ENCODE measurements around the gene MTURN. TPM values are rescaled to one million over a fixed set of nuclear protein-coding genes. Genes with fewer than 3 reads are reported as not detected.

MTURN gene
- total and polyA plus RNA-seq, 7 experiments from 2014 or later = 2.7 to 38.7 (median 18.9) TPM

- H3K9me3 Mint-ChIP-seq = peaks cover 0 to 2% (median 0%) of the 10 kb centered on the region in 11 donors
- Histone ChIP-seq H3K36me3 (ENCODE audit: control insufficient read depth in 2 of 3, insufficient read depth in 3 of 3, low read length in 3 of 3) (no peaks in the 10 kb centered on the region), H3K9me3 (ENCODE audit: control insufficient read depth in 2 of 3, low read length in 3 of 3) (no peaks in the 10 kb centered on the region), H3K27me3 (ENCODE audit: control insufficient read depth in 2 of 2, insufficient read depth in 2 of 2, low read length in 2 of 2) (no peaks in the 10 kb centered on the region), H3K4me3 (ENCODE audit: low read length) (no peak overlapping the region), H3K27ac (ENCODE audit: low read depth, low read length) (no peak overlapping the region), H3K4me1 (ENCODE audit: control insufficient read depth in 2 of 2, insufficient read depth in 2 of 2, low read length in 2 of 2) (no peaks in the 10 kb centered on the region)
- DNase-seq (no peak), ATAC-seq (no peak)
- no peak overlapping the region for H3K27ac Mint-ChIP-seq
- H3K4me3 Mint-ChIP-seq = no peak overlapping the region
- no peaks in the 10 kb centered on the region for H3K36me3 Mint-ChIP-seq
- H3K4me1 Mint-ChIP-seq = peaks cover 0 to 3% (median 0%) of the 10 kb centered on the region in 7 donors
- intact Hi-C loops (cut with micrococcal nuclease) = no loop called here
- H3K27me3 Mint-ChIP-seq = peaks cover 0 to 4% (median 0%) of the 10 kb centered on the region in 5 donors
- ChIA-PET CTCF (no interaction called here), POLR2A (no interaction called here)
These were observed 67.9 kb downstream of the MTURN start for GRCh38 chr7:30202671-30203070.

GRCh38 chr7:30206491-30206890 is 71.7 kb downstream of the MTURN start:
- intact Hi-C loops (cut with micrococcal nuclease) = no loop called here
- Mint-ChIP-seq H3K9me3 (peaks cover 0 to 2% (median 0%) of the 10 kb centered on the region in 11 donors), H3K4me1 (peaks cover 0 to 3% (median 0%) of the 10 kb centered on the region in 7 donors), H3K27ac (no peak overlapping the region), H3K27me3 (peaks cover 0 to 7% (median 0%) of the 10 kb centered on the region in 5 donors), H3K4me3 (no peak overlapping the region), H3K36me3 (no peaks in the 10 kb centered on the region)
- POLR2A ChIA-PET = no interaction called here
- no peak for ATAC-seq
- DNase-seq = no peak
- Histone ChIP-seq H3K36me3 (ENCODE audit: control insufficient read depth in 2 of 3, insufficient read depth in 3 of 3, low read length in 3 of 3) (no peaks in the 10 kb centered on the region), H3K4me3 (ENCODE audit: low read length) (no peak overlapping the region), H3K9me3 (ENCODE audit: control insufficient read depth in 2 of 3, low read length in 3 of 3) (no peaks in the 10 kb centered on the region), H3K27ac (ENCODE audit: low read depth, low read length) (no peak overlapping the region), H3K27me3 (ENCODE audit: control insufficient read depth in 2 of 2, insufficient read depth in 2 of 2, low read length in 2 of 2) (no peaks in the 10 kb centered on the region), H3K4me1 (ENCODE audit: control insufficient read depth in 2 of 2, insufficient read depth in 2 of 2, low read length in 2 of 2) (no peaks in the 10 kb centered on the region)
- CTCF ChIA-PET = no interaction called here

- Mint-ChIP-seq H3K4me3 (no peak overlapping the region), H3K9me3 (peaks cover 0 to 2% (median 0%) of the 10 kb centered on the region in 11 donors), H3K27ac (no peak overlapping the region), H3K36me3 (no peaks in the 10 kb centered on the region), H3K4me1 (no peaks in the 10 kb centered on the region), H3K27me3 (peaks cover 0 to 7% (median 0%) of the 10 kb centered on the region in 5 donors)
- no peaks in the 10 kb centered on the region for H3K9me3 ChIP-seq (ENCODE audit: control insufficient read depth in 2 of 3, low read length in 3 of 3)
- ATAC-seq = no peak
- intact Hi-C loops (cut with micrococcal nuclease) = no loop called here
- no peaks in the 10 kb centered on the region for H3K36me3 ChIP-seq (ENCODE audit: control insufficient read depth in 2 of 3, insufficient read depth in 3 of 3, low read length in 3 of 3)
- ChIA-PET POLR2A (no interaction called here), CTCF (no interaction called here)
- no peak overlapping the region for H3K27ac ChIP-seq (ENCODE audit: low read depth, low read length)
- no peak overlapping the region for H3K4me3 ChIP-seq (ENCODE audit: low read length)
- H3K27me3 ChIP-seq (ENCODE audit: control insufficient read depth in 2 of 2, insufficient read depth in 2 of 2, low read length in 2 of 2) = no peaks in the 10 kb centered on the region
- H3K4me1 ChIP-seq (ENCODE audit: control insufficient read depth in 2 of 2, insufficient read depth in 2 of 2, low read length in 2 of 2) = no peaks in the 10 kb centered on the region
- no peak for DNase-seq
These were observed 72.2 kb downstream of the MTURN start for GRCh38 chr7:30206942-30207341.

- Histone ChIP-seq H3K27me3 (ENCODE audit: control insufficient read depth in 2 of 2, insufficient read depth in 2 of 2, low read length in 2 of 2) (no peaks in the 10 kb centered on the region), H3K4me1 (ENCODE audit: control insufficient read depth in 2 of 2, insufficient read depth in 2 of 2, low read length in 2 of 2) (no peaks in the 10 kb centered on the region), H3K27ac (ENCODE audit: low read depth, low read length) (no peak overlapping the region), H3K4me3 (ENCODE audit: low read length) (no peak overlapping the region), H3K36me3 (ENCODE audit: control insufficient read depth in 2 of 3, insufficient read depth in 3 of 3, low read length in 3 of 3) (no peaks in the 10 kb centered on the region), H3K9me3 (ENCODE audit: control insufficient read depth in 2 of 3, low read length in 3 of 3) (no peaks in the 10 kb centered on the region)
- ChIA-PET POLR2A (no interaction called here), CTCF (no interaction called here)
- DNase-seq (no peak), ATAC-seq (no peak)
- no peaks in the 10 kb centered on the region for H3K36me3 Mint-ChIP-seq
- no peak overlapping the region for H3K27ac Mint-ChIP-seq
- H3K9me3 Mint-ChIP-seq = peaks cover 0 to 2% (median 0%) of the 10 kb centered on the region in 11 donors
- H3K4me3 Mint-ChIP-seq = no peak overlapping the region
- H3K27me3 Mint-ChIP-seq = peaks cover 0 to 7% (median 0%) of the 10 kb centered on the region in 5 donors
- H3K4me1 Mint-ChIP-seq = no peaks in the 10 kb centered on the region
- intact Hi-C loops (cut with micrococcal nuclease) = no loop called here
These were observed 72.6 kb downstream of the MTURN start for GRCh38 chr7:30207376-30207775.

- H3K27ac Mint-ChIP-seq = peak overlapping the region in 1 of 9 donors; percentile 5
- H3K27me3 Mint-ChIP-seq = peaks cover 0 to 22% (median 10%) of the 10 kb centered on the region in 5 donors
- intact Hi-C loops (cut with micrococcal nuclease) = no loop called here
- peaks cover 0 to 2% (median 0%) of the 10 kb centered on the region in 11 donors for H3K9me3 Mint-ChIP-seq
- no peak overlapping the region for H3K27ac ChIP-seq (ENCODE audit: low read depth, low read length)
- no peak overlapping the region for H3K4me3 ChIP-seq (ENCODE audit: low read length)
- H3K4me1 Mint-ChIP-seq = no peaks in the 10 kb centered on the region
- no peaks in the 10 kb centered on the region for H3K4me1 ChIP-seq (ENCODE audit: control insufficient read depth in 2 of 2, insufficient read depth in 2 of 2, low read length in 2 of 2)
- no peaks in the 10 kb centered on the region for H3K36me3 Mint-ChIP-seq
- no peaks in the 10 kb centered on the region for H3K9me3 ChIP-seq (ENCODE audit: control insufficient read depth in 2 of 3, low read length in 3 of 3)
- CTCF ChIA-PET = no interaction called here
- H3K4me3 Mint-ChIP-seq = no peak overlapping the region
- no peak for DNase-seq
- H3K36me3 ChIP-seq (ENCODE audit: control insufficient read depth in 2 of 3, insufficient read depth in 3 of 3, low read length in 3 of 3) = no peaks in the 10 kb centered on the region
- POLR2A ChIA-PET = no interaction called here
- H3K27me3 ChIP-seq (ENCODE audit: control insufficient read depth in 2 of 2, insufficient read depth in 2 of 2, low read length in 2 of 2) = no peaks in the 10 kb centered on the region
- no peak for ATAC-seq
These were observed 75.2 kb downstream of the MTURN start for GRCh38 chr7:30209951-30210350.

Other genes with a start within 250 kb of the MTURN start
- 1 to 10 TPM; 2.2 to 8.7 (median 2.5) TPM for gene SCRN1, start 145.2 kb upstream of the MTURN start, total RNA-seq
- gene SCRN1, start 145.2 kb upstream of the MTURN start, polyA plus RNA-seq = 1 to 10 TPM; 1.6 to 1.8 TPM
- gene FKBP14, start 108.3 kb upstream of the MTURN start, total RNA-seq = 1 to 10 TPM; 4.0 to 6.5 (median 5.3) TPM
- 1 to 10 TPM; 1.6 TPM for gene FKBP14, start 108.3 kb upstream of the MTURN start, polyA plus RNA-seq
- 10 to 100 TPM in 2 of 5 experiments, 1 to 10 TPM in 3; 7.3 to 14.1 (median 9.3) TPM for gene PLEKHA8, start 106.6 kb upstream of the MTURN start, total RNA-seq
- 1 to 10 TPM; 3.3 to 3.5 TPM for gene PLEKHA8, start 106.6 kb upstream of the MTURN start, polyA plus RNA-seq
- 10 to 100 TPM; 13.7 to 28.0 (median 24.4) TPM for gene ZNRF2, start 149.6 kb downstream of the MTURN start, total RNA-seq
- under 1 TPM; 0.69 to 0.98 TPM for gene ZNRF2, start 149.6 kb downstream of the MTURN start, polyA plus RNA-seq

Measured in naive thymus-derived CD4-positive, alpha-beta T cell (primary cell).